ENCODE results near the gene MYOG.

Gene MYOG

GRCh38 chr1:203046984-203047630 lies 38.7 kb downstream of the MYOG start:
- no peak for DNase-seq (ENCODE audit: low spot score)

- no peak for DNase-seq (ENCODE audit: low spot score)
Measured at GRCh38 chr1:203045821-203046594, 39.8 kb downstream of the MYOG start.

- no peak for DNase-seq (ENCODE audit: low spot score)
Measured at GRCh38 chr1:203045336-203045735, 40.5 kb downstream of the MYOG start.

- no peak for DNase-seq (ENCODE audit: low spot score)
Measured at GRCh38 chr1:203044546-203045250, 41.1 kb downstream of the MYOG start.

- no peak for DNase-seq (ENCODE audit: low spot score)
Measured at GRCh38 chr1:203043830-203044545, 41.8 kb downstream of the MYOG start.

GRCh38 chr1:203041351-203041932 lies 44.4 kb downstream of the MYOG start:
- no peak for DNase-seq (ENCODE audit: low spot score)

- no peak for DNase-seq (ENCODE audit: low spot score)
Measured at GRCh38 chr1:203040513-203041275, 45.1 kb downstream of the MYOG start.

- DNase-seq (ENCODE audit: low spot score) = no peak
Measured at GRCh38 chr1:203039609-203040512, 46.0 kb downstream of the MYOG start.

GRCh38 chr1:203038891-203039608 lies 46.8 kb downstream of the MYOG start:
- peak; percentile 81 for DNase-seq (ENCODE audit: low spot score)

- DNase-seq (ENCODE audit: low spot score) = no peak
Measured at GRCh38 chr1:203038217-203038741, 47.5 kb downstream of the MYOG start.

- DNase-seq (ENCODE audit: low spot score) = no peak
Measured at GRCh38 chr1:203037509-203038190, 48.2 kb downstream of the MYOG start.

GRCh38 chr1:203036537-203036936 lies 49.3 kb downstream of the MYOG start:
- DNase-seq (ENCODE audit: low spot score) = no peak

GRCh38 chr1:203036135-203036534 lies 49.7 kb downstream of the MYOG start:
- DNase-seq (ENCODE audit: low spot score) = no peak

- DNase-seq (ENCODE audit: low spot score) = no peak
Measured at GRCh38 chr1:203035111-203036000, 50.5 kb downstream of the MYOG start.

GRCh38 chr1:203034422-203035110 lies 51.2 kb downstream of the MYOG start:
- DNase-seq (ENCODE audit: low spot score) = no peak

GRCh38 chr1:203033917-203034316 lies 51.9 kb downstream of the MYOG start:
- DNase-seq (ENCODE audit: low spot score) = no peak

GRCh38 chr1:203033287-203033686 lies 52.5 kb downstream of the MYOG start:
- DNase-seq (ENCODE audit: low spot score) = no peak
